HG02623 (cell line): ENCODE data around the gene AATK.

Source experiments
- ATAC-seq: cut with Tn5 transposase; IDR thresholded peaks from one replicate; pipeline ENCODE4 v1.9.1; 2021; ENCODE audit warnings: moderate library complexity; ENCODE audit not compliant: unreplicated experiment

Gene AATK

DNA sequence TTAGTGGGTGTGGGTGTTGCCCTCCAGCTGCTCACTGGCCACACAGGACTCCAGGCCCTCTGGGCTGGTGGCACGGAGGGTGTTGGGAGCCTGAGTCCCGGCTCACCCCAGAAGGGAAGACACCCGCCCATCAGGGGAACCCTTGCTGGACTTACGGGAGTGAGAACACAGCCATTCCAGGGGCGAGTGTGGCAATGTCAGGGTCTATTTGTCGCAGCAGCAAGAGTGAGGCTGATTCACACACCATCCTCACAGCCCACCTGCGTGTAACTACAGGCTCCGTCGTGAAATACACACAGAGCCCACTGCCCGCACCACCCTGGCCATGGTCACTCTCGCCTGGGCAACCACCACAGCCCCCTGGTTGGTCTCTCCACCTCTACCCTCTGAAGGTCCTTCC is 17.8 kb upstream of the AATK start:
- no peak for ATAC-seq

DNA sequence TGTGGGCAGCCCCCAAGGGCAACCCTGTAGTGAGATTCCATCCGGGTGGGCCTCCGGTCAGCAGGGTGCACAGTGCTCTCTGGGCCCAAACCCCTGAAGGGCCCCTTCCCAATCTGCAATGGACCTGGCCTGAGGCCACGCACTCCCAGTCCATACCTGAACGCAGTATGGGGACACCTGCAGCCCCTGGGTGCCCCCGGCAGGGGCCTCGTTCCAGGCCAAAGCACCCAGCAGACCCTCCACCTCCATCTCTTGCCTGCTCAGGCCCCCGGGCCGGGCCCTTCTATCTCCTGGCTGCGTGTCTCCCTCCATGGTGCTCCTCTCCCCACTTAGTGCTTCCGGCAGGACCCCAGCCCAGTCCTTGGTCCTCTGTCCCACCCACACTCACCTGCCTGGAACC is 17.3 kb upstream of the AATK start:
- ATAC-seq: no peak

DNA sequence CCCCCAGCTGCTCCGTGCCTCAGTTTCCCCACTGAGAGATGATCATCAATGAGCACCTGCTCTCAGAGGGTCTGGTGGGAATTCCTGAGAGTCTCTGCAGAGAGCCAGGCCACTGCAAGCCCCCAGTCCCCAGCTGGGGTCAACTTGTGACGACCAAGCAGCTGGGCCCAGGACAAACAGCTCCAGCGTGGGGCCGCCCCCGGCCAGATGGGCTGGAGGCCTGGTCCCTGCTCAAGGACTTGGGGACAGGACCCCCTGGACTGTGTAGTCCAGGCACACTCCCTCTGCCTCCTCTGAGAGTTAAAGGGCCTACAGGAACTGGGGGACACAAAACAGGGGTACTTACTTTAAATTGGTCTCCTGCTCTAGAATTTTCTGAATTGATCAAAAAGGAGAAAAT is 16.6 kb upstream of the AATK start:
- ATAC-seq: no peak

DNA sequence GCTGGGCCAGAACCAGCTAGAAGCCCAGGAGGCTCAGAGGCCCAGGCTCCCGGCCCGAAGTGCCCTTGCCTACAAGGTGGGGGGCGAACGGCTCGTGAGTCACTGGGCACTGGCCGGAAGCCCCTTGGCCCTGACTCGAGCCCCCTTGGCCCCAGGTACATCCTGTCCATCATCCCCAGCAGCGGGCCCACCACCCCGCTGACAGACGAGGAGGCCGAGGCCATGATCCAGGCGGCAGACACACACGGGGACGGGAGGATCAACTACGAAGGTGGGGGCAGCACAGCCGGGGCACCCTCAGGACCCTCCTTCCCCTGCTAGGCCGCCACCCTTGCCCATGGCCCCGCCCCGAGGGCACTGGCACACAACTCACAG is 15.8 kb upstream of the AATK start:
- no peak for ATAC-seq

DNA sequence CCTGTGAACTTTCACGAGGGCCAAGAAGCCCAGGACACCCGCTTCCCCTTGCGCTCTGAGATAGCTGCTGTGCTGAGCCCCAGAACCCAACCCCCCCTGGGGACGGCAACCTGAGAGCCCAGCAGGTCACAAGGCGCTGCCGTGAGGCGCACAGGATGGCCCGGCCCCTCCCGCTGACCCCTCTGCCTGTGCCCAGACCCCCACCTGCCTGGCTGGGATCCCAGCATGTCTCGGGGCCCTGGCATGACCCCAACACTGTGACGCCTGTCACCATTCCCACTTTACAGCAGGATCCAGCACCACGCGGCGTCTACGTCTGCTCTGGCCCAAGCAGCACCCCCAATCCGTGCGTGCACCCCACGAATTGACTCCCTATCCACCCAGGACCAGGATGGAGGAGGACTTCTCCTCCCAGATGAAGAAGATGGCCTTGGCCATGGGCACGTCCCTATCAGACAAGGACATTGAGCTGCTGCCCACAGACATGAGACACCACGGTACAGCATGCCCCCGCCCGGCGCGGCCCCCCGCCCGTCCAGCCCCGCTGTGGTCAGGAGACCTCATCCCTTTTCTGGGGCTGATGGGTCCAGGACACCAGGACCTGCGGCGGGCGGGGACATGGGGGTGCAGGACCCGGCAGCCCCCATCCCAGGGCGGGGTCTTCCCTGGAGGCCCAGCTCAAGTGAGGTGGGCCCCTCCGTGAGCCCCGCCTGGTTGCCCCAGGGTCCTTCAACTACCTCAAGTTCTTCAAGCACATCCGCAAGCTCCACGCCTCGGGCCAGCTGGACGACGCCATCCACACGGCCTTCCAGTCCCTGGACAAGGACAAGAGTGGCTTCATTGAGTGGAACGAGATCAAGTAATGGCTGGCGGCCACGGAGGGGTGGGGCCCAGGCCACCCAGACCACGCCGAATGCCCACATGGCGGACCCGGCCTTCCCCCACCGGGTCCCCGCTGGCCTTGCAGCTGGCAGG is 15.1 kb upstream of the AATK start:
- no peak for ATAC-seq

DNA sequence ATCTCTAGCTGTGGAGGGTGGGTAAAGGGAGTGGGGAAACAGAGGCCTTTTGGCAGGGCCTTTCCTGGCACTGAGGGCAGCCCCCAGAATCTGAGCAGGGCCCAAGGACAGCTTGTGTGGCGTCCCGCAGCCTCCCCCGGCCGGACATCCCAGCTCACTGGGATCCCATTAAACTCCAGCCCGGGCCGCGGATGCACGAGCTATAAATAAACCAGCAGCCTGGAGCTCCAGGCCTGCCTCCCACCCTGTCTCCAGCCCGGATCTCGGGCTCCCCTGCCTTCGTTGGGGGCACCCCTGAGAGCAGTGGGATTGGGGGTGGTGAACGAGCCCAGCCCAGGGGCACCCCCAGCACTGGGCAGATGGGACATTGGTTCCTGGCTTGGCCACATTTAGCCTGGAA is 13.8 kb upstream of the AATK start:
- ATAC-seq: no peak

DNA sequence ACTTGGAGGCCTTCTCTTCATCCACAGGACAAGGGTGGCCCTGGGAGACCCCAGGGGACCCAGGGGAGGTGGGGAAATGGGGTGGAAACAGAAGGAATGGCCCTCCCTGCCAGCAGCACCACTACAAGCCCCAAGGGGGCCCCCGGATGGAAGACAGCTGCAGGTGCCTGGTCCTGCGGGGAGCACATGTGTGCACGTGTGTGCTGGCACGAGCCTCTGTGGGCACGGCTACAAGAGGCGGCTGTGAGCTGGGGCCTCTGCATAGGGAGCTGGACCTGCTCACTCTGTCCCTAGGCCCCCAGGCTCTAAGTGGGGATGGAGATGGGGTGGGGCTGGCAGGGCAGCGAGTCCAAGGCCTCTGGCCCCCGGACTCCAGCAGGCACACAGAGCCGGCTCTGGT is 13.2 kb upstream of the AATK start:
- ATAC-seq: no peak

DNA sequence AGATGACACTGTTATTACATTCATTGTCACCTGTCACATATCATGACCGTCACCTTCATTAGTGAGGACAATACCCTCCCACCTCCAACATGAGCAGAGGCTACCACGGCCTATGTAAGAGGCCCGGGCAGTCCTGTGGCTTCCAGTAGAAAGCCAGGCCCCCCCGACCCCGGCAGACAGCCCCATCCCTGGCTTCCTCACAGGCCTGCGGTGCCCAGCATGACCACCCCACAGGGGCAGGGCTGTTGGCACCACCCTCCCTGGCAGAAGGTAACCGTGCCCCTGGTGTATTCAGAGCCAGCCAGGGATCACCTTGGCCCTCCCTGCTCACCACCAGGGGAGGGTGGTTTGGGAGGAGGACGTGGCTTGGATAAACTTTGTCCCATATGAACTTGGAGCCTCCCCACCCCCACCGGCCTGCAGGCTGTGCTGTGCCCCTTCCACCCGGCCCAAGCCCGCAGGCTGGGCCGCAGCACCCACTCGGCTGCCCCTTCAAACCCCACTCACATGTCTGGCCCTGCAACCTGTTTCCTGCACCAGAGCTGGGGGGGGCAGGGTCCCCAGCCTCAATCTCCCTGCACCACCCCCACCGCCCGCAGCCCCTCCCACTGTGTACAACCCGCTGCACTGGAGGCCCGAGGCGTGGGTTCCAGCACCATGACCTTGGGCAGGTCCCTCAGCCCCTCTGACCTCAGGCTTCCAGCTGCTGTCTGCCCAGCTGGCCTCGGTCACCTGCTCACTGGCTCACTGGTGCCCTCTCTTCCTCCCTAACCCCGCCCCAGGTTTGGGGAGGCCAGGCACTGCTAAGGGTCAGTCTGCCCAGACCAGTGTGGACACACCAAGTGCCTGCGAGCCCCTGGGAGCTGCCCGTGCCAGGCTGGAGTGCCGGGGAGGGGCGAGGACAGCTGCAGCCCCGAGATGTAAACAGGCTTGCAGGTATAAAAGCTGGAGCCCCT is 12.4 kb upstream of the AATK start:
- no peak for ATAC-seq

DNA sequence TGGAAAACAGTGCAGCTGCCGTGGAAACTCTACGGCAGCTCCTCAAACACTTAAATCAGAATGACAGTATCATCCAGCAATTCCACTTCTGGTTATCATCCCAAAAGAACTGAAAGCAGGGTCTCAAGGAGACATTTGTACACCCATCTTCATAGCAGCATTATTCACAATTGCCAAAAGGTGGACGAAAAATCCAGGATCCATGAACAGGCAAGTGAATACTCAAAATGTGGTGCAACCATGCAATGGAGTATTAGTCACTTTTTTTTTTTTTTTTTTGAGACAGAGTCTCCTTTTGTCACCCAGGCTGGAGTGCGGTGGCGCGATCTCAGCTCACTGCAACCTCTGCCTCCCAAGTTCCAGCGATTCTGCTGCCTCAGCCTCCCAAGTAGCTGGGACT is 10.6 kb upstream of the AATK start:
- ATAC-seq: no peak

DNA sequence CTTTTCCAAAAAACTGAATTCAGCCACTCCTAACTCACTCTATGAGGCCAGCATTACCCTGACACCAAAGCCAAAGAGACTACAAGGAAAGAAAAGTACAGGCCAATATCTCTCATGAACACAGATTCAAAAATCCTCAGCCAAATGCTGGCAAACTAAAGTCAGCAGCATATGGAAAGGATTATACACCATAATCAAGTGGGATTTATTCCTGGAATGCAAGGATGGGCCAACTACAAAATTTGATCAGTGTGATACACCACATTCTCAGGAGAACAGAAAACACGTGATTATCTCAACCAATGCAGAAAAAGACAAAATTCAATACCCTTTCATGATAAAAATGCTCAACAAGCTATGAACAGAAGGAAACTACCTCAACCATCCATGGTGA is 7.7 kb upstream of the AATK start:
- ATAC-seq: no peak

DNA sequence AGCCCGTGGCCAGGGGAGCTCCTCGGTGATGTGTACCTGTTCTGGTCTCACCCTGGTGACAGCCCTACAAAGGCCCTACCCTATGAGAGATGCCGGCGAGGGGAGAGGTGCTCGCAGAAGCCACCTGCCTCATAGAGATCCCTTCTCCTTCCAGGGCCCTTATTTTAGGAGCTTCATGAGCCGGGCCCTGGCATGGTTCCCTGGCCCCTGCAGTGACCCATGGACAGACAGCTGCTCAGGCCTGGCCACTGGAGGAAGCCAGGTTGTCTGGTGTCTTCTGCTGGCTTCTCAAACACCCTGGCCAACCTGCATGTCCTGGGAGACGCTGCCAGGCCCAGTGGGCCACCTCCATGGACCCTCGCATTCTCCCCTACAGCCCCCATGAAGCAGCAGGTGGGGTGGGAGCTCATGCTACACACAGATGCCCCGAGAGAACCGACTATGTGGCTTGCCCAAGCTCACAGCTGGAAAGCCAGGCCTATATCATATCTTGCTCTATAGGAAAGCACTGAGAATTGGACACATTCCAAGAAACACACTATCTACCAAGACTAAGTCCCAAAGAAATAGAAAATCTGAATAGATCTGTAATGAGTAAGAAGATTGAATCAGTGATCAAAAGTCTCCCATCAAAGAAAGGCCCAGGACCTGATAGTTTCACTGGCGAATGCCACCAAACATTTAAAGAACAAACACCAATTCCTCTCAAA is 7.2 kb upstream of the AATK start:
- ATAC-seq: no peak

DNA sequence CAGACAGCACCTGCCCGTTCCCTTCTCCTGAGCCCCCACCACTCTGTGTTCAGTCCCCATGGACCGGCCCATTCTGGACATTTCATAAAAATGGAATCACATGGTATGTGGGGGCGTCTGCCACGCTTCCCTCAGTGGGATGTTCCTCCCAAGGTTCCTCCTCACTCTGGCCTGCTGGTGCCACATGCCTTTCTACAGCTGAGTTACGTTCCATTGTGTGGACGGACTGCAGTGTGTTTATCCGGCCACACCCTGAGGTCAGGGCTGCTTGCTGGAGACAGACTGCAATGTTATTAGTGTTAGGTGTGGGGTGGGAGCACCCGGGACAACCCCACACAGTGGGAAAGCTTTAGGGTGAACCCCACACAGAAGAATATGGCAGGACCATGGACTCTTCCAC is 5.9 kb upstream of the AATK start:
- no peak for ATAC-seq

GRCh38 chr17:81170727-81171494 is 4.9 kb upstream of the AATK start:
- ATAC-seq: no peak

GRCh38 chr17:81169870-81170309 is 3.9 kb upstream of the AATK start:
- ATAC-seq: no peak

DNA sequence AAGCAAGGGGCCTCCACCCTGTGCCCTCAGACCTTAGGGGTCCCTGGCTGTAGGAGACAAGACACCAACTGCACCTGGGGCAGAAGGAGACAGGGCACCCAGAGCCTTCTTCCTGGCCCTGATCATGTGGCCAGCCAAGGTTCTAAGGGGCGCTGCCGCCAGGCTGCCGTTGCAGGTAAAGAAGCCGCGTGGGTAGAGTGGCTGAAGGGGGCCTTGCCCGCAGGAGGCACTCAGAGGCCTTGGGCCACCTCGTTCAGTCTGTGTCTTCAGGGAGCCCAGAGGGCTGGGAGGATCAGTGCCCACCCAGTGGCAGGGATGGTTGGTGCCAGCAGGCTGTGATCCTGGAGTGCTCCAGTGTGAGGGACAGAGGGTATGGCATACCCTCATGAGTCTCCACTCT is 1.6 kb upstream of the AATK start:
- ATAC-seq: no peak

- no peak for ATAC-seq
These were observed 1.1 kb upstream of the AATK start for GRCh38 chr17:81167194-81167524.

DNA sequence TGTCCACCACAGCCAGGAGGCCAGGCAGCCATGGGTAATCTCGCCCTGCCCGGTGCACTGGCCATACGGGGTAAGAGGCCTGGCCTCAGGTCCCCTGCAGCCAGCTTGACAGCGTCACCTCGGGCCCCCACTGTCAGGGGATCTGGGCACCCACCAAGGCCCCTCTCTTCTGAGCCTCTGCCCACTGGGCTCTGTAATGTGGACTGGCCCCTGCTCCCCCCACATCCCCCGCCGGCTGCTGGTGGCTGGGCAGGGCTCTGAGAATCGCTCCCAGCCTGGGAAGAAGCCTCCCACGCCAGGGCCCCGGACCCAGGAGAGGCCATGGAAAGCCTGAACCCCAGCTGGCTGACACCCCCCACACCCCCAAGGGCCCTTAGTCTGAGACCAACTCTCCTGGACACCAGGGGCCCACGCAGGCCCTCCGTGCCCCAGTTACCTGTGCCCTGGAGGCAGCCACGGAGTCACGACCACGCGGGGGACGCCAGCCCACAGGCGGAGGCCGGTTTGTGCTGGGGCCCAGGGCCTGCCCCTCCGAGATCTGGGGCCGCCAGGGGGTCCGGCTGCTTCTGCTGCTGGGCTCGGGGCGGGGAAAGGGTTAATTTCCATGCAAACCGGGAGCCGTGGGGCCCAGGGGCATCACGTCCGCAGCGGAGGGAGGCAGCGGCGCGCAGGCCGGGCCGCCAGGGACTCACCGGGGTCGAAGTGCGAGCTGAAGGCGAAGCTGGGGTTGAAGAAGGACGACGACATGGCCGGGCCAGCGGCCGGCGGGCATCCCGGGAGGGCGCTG is 582 bp downstream of the AATK start, which contains the start of gene PVALEF:
Gene PVALEF (plus strand): TSS at position 262 of the 787 bp plus-strand sequence. CDS start 15,720 bp downstream, outside the sequence.
- no peak for ATAC-seq

GRCh38 chr17:81164371-81165245 is 1.4 kb downstream of the AATK start:
- no peak for ATAC-seq
